Measurements from ENCODE around the gene PSTPIP2. TPM values are rescaled to one million over a fixed set of nuclear protein-coding genes. Genes with fewer than 3 reads are reported as not detected.

PSTPIP2 gene
- total and polyA plus RNA-seq, 2 donors (not counting 3 experiments of a cell fraction or from before 2014, with no cell fraction given) = 1.6 to 4.9 TPM

DNA sequence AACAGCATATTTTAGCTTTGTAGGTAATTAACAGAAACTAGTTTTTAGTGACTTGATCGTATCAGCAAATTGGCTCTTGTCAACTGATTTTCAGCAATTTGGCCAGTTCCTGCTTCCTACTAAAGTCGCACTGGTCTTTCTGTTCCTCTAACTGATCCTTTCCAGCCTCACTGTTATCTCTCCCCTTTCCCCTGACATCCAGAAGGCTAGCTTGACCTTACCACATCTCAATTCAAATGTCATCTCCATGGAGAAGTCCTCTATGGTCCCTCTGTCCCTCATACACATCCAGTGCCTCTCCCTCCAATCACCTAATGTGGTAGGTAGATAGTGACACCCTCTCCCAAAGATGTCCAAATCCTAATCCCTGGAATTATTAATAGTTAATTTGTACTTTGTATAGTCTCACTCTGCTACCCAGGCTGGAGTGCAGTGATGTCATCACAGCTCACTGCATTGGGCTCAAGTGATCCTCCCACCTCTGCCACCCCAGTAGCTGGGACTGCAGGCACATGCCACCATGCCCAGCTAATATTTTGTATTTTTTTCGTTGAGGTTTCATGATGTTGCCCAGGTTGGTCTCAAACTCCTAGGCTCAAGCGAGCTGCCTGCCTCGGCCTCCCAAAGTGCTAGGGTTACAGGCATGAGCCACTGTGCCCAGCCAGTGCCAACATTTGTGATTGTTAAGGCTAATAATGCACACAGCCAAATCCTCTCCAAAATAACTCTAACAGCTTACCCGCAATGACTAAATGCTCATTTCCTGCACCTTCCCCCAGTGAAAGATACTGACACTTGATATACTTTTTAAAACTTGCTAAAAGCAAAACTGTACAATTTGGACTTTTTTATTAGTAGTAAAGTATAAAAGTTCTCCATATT is 16.9 kb downstream of the PSTPIP2 start:
- intact Hi-C loops (cut with micrococcal nuclease) (no loop called here), dilution Hi-C loops (cut with MboI; ENCODE audit: extremely low pct_ligation_motif_present, low sequenced_read_pairs) (no loop called here)

DNA sequence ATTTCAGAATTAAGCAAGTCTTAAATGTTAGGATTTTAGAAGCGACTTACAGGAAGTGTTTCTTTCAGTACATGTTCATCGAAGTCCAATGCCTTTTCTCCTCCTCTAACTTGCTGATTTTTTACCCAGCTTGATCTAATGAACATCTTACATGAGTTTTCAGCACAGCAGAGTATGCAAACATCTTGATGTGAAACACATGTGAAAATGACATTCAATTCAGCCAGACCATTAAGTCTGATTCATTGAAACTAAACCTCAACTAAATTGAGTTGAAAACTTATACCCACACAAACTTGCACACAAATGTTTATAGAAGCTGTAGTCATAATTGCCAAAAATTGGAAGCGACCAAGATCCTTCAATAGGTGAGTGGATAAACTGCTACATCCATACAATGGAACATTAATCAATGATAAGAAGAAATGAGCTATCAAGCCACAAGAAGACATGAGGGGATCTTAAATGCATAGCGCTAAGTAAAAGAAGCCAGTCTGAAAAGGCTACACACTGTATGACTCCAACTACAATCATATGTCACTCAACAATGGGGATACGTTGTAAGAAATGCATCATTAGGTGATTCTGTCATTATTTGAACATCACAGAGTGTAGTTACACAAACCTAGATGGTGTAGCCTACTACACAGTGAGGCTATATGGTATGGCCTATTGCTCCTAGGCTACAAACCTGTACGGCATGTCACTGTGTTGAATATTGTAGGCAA is 18.5 kb downstream of the PSTPIP2 start:
- FAIRE-seq (no peak), DNase-seq (ENCODE audit: low read depth, low spot score) (no peak)
- no peak overlapping the region for H2AFZ ChIP-seq (ENCODE audit: low read depth, low read length)
- intact Hi-C loops (cut with micrococcal nuclease) = no loop called here
- H3K9ac ChIP-seq (replicated peaks; ENCODE audit: extremely low read depth, insufficient read depth, low read length) = no peak overlapping the region
- ChIA-PET CTCF (no interaction called here), POLR2A (no interaction called here)
- no peaks in the 10 kb centered on the region for H3K79me2 ChIP-seq (ENCODE audit: control insufficient read depth, insufficient read depth, low read length)
- no peak overlapping the region for H3K4me2 ChIP-seq (ENCODE audit: insufficient read depth, low read length)
- no peaks in the 10 kb centered on the region for H3K9me3 ChIP-seq (replicated peaks; ENCODE audit: control insufficient read depth, insufficient read depth, low read length)
- no peak overlapping the region for H3K27ac ChIP-seq (ENCODE audit: insufficient read depth, low read depth, low read length)
- no peaks in the 10 kb centered on the region for H3K9me1 ChIP-seq (replicated peaks; ENCODE audit: control insufficient read depth, extremely low read depth, insufficient read depth, low read length)
- dilution Hi-C loops (cut with MboI; ENCODE audit: extremely low pct_ligation_motif_present, low sequenced_read_pairs) = no loop called here
- no peaks in the 10 kb centered on the region for H4K20me1 ChIP-seq (replicated peaks; ENCODE audit: control insufficient read depth, extremely low read depth, insufficient read depth, low read length)
- H3K36me3 ChIP-seq (ENCODE audit: control insufficient read depth in 2 of 2, extremely low read depth in 1 of 2, insufficient read depth in 2 of 2, low read length in 2 of 2) = no peaks in the 10 kb centered on the region
- BruUV-seq (replicated peaks) = no TSS peak
- peaks cover 0 to 5% of the 10 kb centered on the region in 2 experiments for H3K27me3 ChIP-seq (ENCODE audit: control insufficient read depth in 2 of 2, insufficient read depth in 2 of 2, low read length in 2 of 2)
- no peaks in the 10 kb centered on the region for H3K4me1 ChIP-seq (ENCODE audit: control insufficient read depth, extremely low read depth, insufficient read depth, low read length)
- H3K4me3 ChIP-seq (replicated peaks in 1 of 3; ENCODE audit: insufficient read depth in 1 of 3, low read depth in 1 of 3, low read length in 3 of 3) = no peak overlapping the region
- TF ChIP-seq, protein P1, sequence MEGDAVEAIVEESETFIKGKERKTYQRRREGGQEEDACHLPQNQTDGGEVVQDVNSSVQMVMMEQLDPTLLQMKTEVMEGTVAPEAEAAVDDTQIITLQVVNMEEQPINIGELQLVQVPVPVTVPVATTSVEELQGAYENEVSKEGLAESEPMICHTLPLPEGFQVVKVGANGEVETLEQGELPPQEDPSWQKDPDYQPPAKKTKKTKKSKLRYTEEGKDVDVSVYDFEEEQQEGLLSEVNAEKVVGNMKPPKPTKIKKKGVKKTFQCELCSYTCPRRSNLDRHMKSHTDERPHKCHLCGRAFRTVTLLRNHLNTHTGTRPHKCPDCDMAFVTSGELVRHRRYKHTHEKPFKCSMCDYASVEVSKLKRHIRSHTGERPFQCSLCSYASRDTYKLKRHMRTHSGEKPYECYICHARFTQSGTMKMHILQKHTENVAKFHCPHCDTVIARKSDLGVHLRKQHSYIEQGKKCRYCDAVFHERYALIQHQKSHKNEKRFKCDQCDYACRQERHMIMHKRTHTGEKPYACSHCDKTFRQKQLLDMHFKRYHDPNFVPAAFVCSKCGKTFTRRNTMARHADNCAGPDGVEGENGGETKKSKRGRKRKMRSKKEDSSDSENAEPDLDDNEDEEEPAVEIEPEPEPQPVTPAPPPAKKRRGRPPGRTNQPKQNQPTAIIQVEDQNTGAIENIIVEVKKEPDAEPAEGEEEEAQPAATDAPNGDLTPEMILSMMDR (IDR thresholded peaks at IDR 0.05; ENCODE audit: extremely low read depth in 1 of 2, insufficient read depth in 1 of 2, low read depth in 1 of 2, low read length in 2 of 2) = no peak
- TF ChIP-seq, protein P2, sequence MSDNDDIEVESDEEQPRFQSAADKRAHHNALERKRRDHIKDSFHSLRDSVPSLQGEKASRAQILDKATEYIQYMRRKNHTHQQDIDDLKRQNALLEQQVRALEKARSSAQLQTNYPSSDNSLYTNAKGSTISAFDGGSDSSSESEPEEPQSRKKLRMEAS (IDR thresholded peaks at IDR 0.05; ENCODE audit: insufficient read depth, insufficient read length) = no peak

More for the DNA sequence above, 16.9 kb downstream of the PSTPIP2 start:
- no peaks in the 10 kb centered on the region for H3K4me1 ChIP-seq (ENCODE audit: control insufficient read depth, extremely low read depth, insufficient read depth, low read length)
- BruUV-seq (replicated peaks) = no TSS peak
- no peaks in the 10 kb centered on the region for H3K9me1 ChIP-seq (replicated peaks; ENCODE audit: control insufficient read depth, extremely low read depth, insufficient read depth, low read length)
- no peaks in the 10 kb centered on the region for H3K36me3 ChIP-seq (ENCODE audit: control insufficient read depth in 2 of 2, extremely low read depth in 1 of 2, insufficient read depth in 2 of 2, low read length in 2 of 2)
- CTCF ChIA-PET = interaction anchor here (1.0 to 1.2 kb wide), 2 partner anchors 8 to 19 kb away, joined by 4 to 5 read pairs; no protein-coding TSS in a partner anchor
- POLR2A ChIA-PET = no interaction called here
- H3K79me2 ChIP-seq (ENCODE audit: control insufficient read depth, insufficient read depth, low read length) = no peaks in the 10 kb centered on the region
- peaks cover 0 to 5% of the 10 kb centered on the region in 2 experiments for H3K27me3 ChIP-seq (ENCODE audit: control insufficient read depth in 2 of 2, insufficient read depth in 2 of 2, low read length in 2 of 2)
- FAIRE-seq (no peak), DNase-seq (ENCODE audit: low read depth, low spot score) (no peak)
- no peak overlapping the region for H2AFZ ChIP-seq (ENCODE audit: low read depth, low read length)
- no peak overlapping the region for H3K4me2 ChIP-seq (ENCODE audit: insufficient read depth, low read length)
- TF ChIP-seq, protein P2 (IDR thresholded peaks at IDR 0.05; ENCODE audit: insufficient read depth, insufficient read length) = no peak
- TF ChIP-seq JUN (IDR thresholded peaks at IDR 0.05; ENCODE audit: borderline replicate concordance, insufficient read depth, insufficient read length, low read depth) = no peak
- no peak for TF ChIP-seq MYC (IDR thresholded peaks at IDR 0.05; ENCODE audit: low read depth, low read length)
- no peak overlapping the region for H3K4me3 ChIP-seq (replicated peaks in 1 of 3; ENCODE audit: insufficient read depth in 1 of 3, low read depth in 1 of 3, low read length in 3 of 3)
- no peak overlapping the region for H3K9ac ChIP-seq (replicated peaks; ENCODE audit: extremely low read depth, insufficient read depth, low read length)
- H4K20me1 ChIP-seq (replicated peaks; ENCODE audit: control insufficient read depth, extremely low read depth, insufficient read depth, low read length) = no peaks in the 10 kb centered on the region
- H3K9me3 ChIP-seq (replicated peaks; ENCODE audit: control insufficient read depth, insufficient read depth, low read length) = no peaks in the 10 kb centered on the region
- no peak overlapping the region for H3K27ac ChIP-seq (ENCODE audit: insufficient read depth, low read depth, low read length)

Measured in endothelial cell of umbilical vein (primary cell).